ENCODE measurements around the gene RTP5.
"Not testable (repeated sequence)": the region's sequence is repeated elsewhere in the genome, so short reads cannot be mapped to it uniquely, and the experiment has no call there.

RTP5 gene

GRCh38 chr2:241870611-241871537, 1.3 kb downstream of the RTP5 start:
- no peak for DNase-seq (ENCODE audit: low read depth in 2 of 2, low spot score in 1 of 2)

DNA sequence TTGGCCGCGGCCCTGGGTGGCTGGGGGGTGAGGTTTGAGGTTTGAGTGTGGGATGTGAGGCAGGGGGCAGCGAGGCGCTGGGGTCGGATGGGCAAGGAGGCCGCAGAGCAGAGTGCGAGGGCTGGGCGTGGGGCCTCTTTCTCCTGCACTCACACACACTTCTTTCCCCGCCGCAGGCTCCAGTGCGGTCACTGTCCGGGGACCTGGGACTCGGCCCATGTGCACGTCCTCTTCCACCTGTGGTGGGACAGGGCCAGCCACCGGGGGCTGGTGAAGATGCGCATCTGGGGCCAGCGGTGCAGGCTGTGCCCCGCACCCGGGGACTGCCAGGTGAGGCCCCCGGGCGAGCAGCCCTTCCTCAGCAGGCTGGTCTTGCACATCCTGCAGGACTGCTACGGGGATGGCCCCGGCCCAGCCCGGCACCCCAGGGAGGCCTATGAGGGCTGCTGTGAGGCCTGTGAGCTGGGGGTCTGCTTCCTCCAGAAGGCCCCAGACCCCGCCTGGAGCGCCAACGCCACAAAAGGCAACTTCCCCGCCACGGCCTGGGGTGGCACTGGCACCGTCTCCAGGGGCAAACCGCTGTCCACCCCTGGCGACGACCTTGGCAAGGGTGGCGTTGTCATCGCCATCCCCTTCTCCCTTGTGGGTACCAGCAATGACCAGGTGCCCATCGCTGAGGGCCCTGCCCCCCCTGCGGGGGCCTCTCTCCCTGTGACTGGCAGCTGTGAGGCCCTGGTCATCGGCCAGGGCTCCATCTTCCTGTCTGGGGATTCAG, 2.2 kb downstream of the RTP5 start:
- DNase-seq (ENCODE audit: low read depth in 2 of 2, low spot score in 1 of 2), result no peak

- no peak for DNase-seq (ENCODE audit: low read depth in 2 of 2, low spot score in 1 of 2)
Measured at GRCh38 chr2:241872313-241872642, 2.7 kb downstream of the RTP5 start.

DNA sequence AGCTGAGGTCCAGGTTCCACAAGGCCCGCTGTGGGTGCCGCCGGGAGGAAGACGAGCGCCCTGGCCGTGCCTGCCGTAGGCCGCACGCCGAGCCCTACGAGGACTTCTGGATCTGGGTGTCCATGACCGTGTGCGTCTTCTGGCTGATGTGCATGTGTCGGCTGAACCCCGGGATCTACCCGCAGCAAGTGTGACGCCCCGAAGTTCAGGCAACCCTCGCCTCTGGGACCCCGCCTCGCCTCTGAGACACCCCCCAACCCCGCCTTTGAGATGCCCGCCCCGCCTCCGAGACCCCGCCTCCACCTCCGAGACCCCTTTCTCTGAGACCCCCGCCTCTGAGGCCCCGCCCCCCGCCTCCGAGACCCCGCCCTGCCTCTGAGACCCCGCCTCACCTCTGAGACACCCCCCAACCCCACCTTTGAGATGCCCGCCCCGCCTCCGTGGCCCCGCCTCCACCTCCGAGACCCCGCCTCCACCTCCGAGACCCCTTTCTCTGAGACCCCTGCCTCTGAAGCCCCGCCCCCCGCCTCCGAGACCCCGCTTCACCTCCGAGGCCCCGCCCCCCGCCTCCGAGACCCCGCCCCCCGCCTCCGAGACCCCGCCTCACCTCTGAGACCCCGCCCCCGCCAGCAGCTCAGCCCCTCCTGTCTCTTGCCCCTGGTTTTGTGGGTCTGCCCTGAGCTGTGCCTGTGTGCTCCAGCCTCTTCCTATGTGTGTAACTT, 3.7 kb downstream of the RTP5 start:
- DNase-seq (ENCODE audit: low read depth in 2 of 2, low spot score in 1 of 2), result no peak

GRCh38 chr2:241873803-241874110, 4.2 kb downstream of the RTP5 start:
- no peak for DNase-seq (ENCODE audit: low read depth in 2 of 2, low spot score in 1 of 2)

DNA sequence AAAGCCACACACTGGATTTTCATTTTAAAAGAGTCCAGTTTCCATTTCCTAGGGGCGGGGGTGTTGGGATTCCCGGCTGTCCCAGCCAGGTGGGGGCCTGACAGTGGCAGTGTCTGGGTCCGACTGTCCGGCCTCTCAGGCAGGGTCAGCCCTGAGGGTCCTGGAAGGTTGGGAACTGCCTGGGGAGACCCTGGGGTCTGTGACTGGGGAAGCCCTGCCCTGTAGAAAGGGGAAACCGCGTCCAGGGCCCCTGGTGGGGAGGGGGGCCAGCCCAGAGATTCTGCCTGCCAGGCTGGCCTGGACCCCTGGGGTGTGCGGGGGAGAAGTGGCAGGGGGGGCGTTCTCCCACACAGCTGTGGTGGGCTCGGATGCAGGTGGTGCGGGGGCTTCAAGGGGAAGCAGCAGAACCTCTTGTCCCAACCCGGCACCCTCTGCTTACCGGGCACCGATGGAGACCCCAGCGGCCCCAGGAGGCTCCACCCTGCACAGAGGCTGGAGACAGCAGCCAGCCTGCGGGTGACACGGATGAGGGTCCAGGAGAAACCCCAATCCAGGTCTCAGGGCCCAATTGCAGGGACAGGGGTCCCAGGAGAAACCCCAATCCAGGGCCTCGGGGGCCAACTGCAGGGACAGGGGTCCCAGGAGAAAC, 4.9 kb downstream of the RTP5 start:
- DNase-seq (ENCODE audit: low read depth in 2 of 2, low spot score in 1 of 2), result no peak

GRCh38 chr2:241875754-241876527, 6.4 kb downstream of the RTP5 start:
- not testable (repeated sequence) for DNase-seq (ENCODE audit: low read depth in 2 of 2, low spot score in 1 of 2)

- DNase-seq (ENCODE audit: low read depth in 2 of 2, low spot score in 1 of 2), result no peak
Measured at GRCh38 chr2:241876528-241877196, 7.1 kb downstream of the RTP5 start.

- no peak for DNase-seq (ENCODE audit: low read depth in 2 of 2, low spot score in 1 of 2)
Measured at GRCh38 chr2:241877197-241877685, 7.7 kb downstream of the RTP5 start.

- peak in 1 of 2 donors; percentile 50 for DNase-seq (ENCODE audit: low read depth in 2 of 2, low spot score in 1 of 2)
Measured at GRCh38 chr2:241877989-241878970, 8.8 kb downstream of the RTP5 start.

GRCh38 chr2:241879326-241879725, 9.8 kb downstream of the RTP5 start:
- no peak for DNase-seq (ENCODE audit: low read depth in 2 of 2, low spot score in 1 of 2)

- DNase-seq (ENCODE audit: low read depth in 2 of 2, low spot score in 1 of 2), result no peak
Measured at GRCh38 chr2:241880311-241881073, 11.0 kb downstream of the RTP5 start.

GRCh38 chr2:241882091-241882625, 12.6 kb downstream of the RTP5 start:
- DNase-seq (ENCODE audit: low read depth in 2 of 2, low spot score in 1 of 2), result peak; percentile 60 to 71

- DNase-seq (ENCODE audit: low read depth in 2 of 2, low spot score in 1 of 2), result no peak
Measured at GRCh38 chr2:241884951-241885290, 15.4 kb downstream of the RTP5 start.

DNA sequence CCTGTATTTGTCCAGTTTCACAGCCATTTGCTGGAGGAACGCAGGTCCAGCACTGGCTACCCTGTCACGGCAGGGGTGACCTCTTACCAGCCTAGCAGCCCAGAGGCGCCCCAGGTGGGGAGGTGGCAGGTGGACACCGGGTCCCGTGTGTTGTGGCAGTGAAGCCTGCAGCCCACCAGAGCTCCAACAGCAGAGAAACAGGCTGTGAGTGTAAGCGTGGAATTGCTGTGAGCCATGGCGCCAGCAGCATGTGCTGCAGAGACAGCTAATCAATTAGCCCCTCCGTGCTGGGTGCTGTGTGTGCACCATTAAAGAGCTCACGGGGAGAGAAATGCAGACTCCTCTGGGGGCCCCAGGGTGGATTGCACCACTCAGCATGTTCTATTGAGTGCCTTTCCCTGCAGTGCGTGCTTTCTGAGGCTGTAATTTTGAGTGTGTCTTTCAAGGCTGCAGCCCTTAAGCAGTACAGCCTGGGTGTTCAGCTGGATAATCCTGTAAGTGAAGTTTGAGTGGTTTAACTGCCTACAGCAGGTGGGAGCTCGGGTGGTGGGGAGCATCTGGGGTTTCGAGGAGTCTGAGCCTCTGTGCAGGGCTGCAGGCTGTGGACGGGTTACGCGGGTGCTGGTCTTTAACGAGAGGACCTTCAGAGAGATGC, 15.9 kb downstream of the RTP5 start:
- DNase-seq (ENCODE audit: low read depth in 2 of 2, low spot score in 1 of 2), result no peak

DNA sequence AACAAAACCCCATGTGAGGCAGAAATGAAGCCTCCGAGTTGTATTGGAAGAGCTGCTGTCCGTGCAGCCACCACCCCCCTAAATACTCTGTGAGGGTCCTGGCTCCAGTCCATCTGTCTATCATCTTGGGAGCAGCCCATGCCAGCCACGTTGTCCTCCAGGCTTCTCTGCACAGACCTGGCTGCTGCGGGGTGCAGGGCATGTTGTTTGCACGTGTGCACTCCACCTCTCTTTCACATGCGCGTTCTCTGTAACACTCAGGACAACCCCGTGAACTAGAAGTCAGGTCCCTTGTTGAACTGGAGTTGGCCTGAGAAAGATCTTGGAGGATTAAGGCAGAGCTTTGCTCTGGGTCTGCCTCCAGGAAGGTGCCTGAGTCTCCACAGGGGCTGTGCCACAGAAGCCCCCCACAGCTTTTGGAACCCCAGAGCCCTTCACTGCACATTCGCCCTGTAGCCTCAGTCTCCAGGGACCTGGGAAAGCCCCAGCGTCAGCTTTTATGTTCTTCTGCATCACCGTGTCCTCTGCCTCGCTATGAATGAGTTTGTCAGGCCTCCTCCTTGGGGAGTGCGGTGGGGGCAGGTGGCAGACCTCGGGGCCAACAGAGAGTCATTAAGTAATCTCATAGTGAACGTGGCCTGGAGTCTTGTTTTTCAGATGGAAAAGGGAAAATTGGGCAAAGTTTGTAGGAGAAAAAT, 16.6 kb downstream of the RTP5 start:
- DNase-seq (ENCODE audit: low read depth in 2 of 2, low spot score in 1 of 2), result no peak

All from stimulated activated CD8-positive, alpha-beta memory T cell treated with anti-CD3 and anti-CD28 coated beads, Interleukin-4, amount 100 ng/mL, for 4 hours (primary cell).